Measurements from ENCODE around the gene RCAN1. TPM values are rescaled to one million over a fixed set of nuclear protein-coding genes. Genes with fewer than 3 reads are reported as not detected.

The RCAN1 gene
- total RNA-seq, 1 experiment from 2014 or later, result 13.5 TPM

GRCh38 chr21:34571994-34572393 lies 42.9 kb downstream of the RCAN1 start:
- ATAC-seq (no peak), DNase-seq (ENCODE audit: low read depth, low spot score) (no peak)
- no peaks in the 10 kb centered on the region for H3K27me3 ChIP-seq (ENCODE audit: control insufficient read depth, insufficient read depth, low read length)
- no peak overlapping the region for H3K4me3 ChIP-seq (ENCODE audit: low read depth in 2 of 2, low read length in 2 of 2)
- ChIA-PET CTCF (no interaction called here), POLR2A (no interaction called here)
- TF ChIP-seq POLR2AphosphoS5 (IDR thresholded peaks at IDR 0.05; ENCODE audit: low read depth, low read length) (no peak), REST (IDR thresholded peaks at IDR 0.05; ENCODE audit: insufficient read depth in 1 of 2, low read depth in 2 of 2, low read length in 1 of 2) (no peak), TCF7L2 (IDR thresholded peaks at IDR 0.05; ENCODE audit: low read depth, low read length) (no peak), SIN3A (IDR thresholded peaks at IDR 0.05; ENCODE audit: borderline replicate concordance, insufficient read depth, low read depth, low read length) (no peak), CTCF (IDR thresholded peaks at IDR 0.05) (no peak)
- H3K9me3 ChIP-seq (ENCODE audit: control insufficient read depth, insufficient read depth, low read depth, low read length), result no peaks in the 10 kb centered on the region
- H3K4me1 ChIP-seq (ENCODE audit: control insufficient read depth, insufficient read depth, low read length), result no peaks in the 10 kb centered on the region
- in situ Hi-C loops (cut with HindIII; ENCODE audit: low pct_unique_long_range_greater_than_20kb, low sequenced_read_pairs) (no loop called here), intact Hi-C loops (cut with micrococcal nuclease; ENCODE audit: unreplicated experiment) (no loop called here)
- no TSS peak for BruUV-seq (replicated peaks)
- H3K36me3 ChIP-seq (ENCODE audit: control insufficient read depth, insufficient read depth, low read length), result no peaks in the 10 kb centered on the region
- H3K27ac ChIP-seq (ENCODE audit: low read length), result no peak overlapping the region

- in situ Hi-C loops (cut with HindIII; ENCODE audit: low pct_unique_long_range_greater_than_20kb, low sequenced_read_pairs) (no loop called here), intact Hi-C loops (cut with micrococcal nuclease; ENCODE audit: unreplicated experiment) (no loop called here)
- ChIA-PET CTCF (no interaction called here), POLR2A (no interaction called here)
- H3K4me3 ChIP-seq (ENCODE audit: low read depth in 2 of 2, low read length in 2 of 2), result no peak overlapping the region
- H3K27ac ChIP-seq (ENCODE audit: low read length), result no peak overlapping the region
- no TSS peak for BruUV-seq (replicated peaks)
- no peaks in the 10 kb centered on the region for H3K36me3 ChIP-seq (ENCODE audit: control insufficient read depth, insufficient read depth, low read length)
- ATAC-seq (no peak), DNase-seq (ENCODE audit: low read depth, low spot score) (no peak)
- TF ChIP-seq REST (IDR thresholded peaks at IDR 0.05; ENCODE audit: insufficient read depth in 1 of 2, low read depth in 2 of 2, low read length in 1 of 2) (no peak), SIN3A (IDR thresholded peaks at IDR 0.05; ENCODE audit: borderline replicate concordance, insufficient read depth, low read depth, low read length) (no peak), CTCF (IDR thresholded peaks at IDR 0.05) (no peak), TCF7L2 (IDR thresholded peaks at IDR 0.05; ENCODE audit: low read depth, low read length) (no peak), POLR2AphosphoS5 (IDR thresholded peaks at IDR 0.05; ENCODE audit: low read depth, low read length) (no peak)
- no peaks in the 10 kb centered on the region for H3K4me1 ChIP-seq (ENCODE audit: control insufficient read depth, insufficient read depth, low read length)
- no peaks in the 10 kb centered on the region for H3K9me3 ChIP-seq (ENCODE audit: control insufficient read depth, insufficient read depth, low read depth, low read length)
- H3K27me3 ChIP-seq (ENCODE audit: control insufficient read depth, insufficient read depth, low read length), result no peaks in the 10 kb centered on the region
Measured at GRCh38 chr21:34570313-34570712, 44.6 kb downstream of the RCAN1 start.
